Upper lobe of right lung (tissue), 1 donor: ENCODE data around the gene LRRC18. TPM values are rescaled to one million over a fixed set of nuclear protein-coding genes. Genes with fewer than 3 reads are reported as not detected.
A peak's percentile ranks its signal among the peaks of the same experiment; 100 is the strongest.

ENCODE experiments used
- ATAC-seq: fragments of 200-7000 bp; cut with Tn5 transposase; one replicate; pipeline ENCODE4 v1.9.1; 2020; ENCODE audit warnings: mild to moderate bottlenecking, moderate library complexity
- DNase-seq: peaks from one replicate; pipeline ENCODE4 v3.0.0-alpha.2; 2020
- H3K27ac ChIP-seq: fragments of 200-600 bp; one replicate; pipeline ENCODE4 v1.8.0; 2022
- H3K27me3 ChIP-seq: fragments of 200-600 bp; one replicate; pipeline ENCODE4 v1.8.0; 2022; ENCODE audit warnings: mild to moderate bottlenecking
- H3K36me3 ChIP-seq: fragments of 200-600 bp; one replicate; pipeline ENCODE4 v1.8.0; 2022
- H3K4me1 ChIP-seq: fragments of 200-600 bp; one replicate; pipeline ENCODE4 v1.8.0; 2022
- H3K4me3 ChIP-seq: fragments of 200-600 bp; one replicate; pipeline ENCODE4 v1.8.0; 2022; ENCODE audit warnings: mild to moderate bottlenecking
- H3K9me3 ChIP-seq: fragments of 200-600 bp; one replicate; pipeline ENCODE4 v1.8.0; 2022
- intact Hi-C: fragments of 100-400 bp; cut with DNase I; formaldehyde crosslinking; loops from one replicate; pipeline ENCODE4 v1.11.0; 2022
- total RNA-seq: library from RNA; stranded (reverse); fragmentation: NEBNext Ultra II Directional; extraction: Animal tissue kit (Norgen Biotek cat#: 25700); gene quantifications from one replicate; pipeline ENCODE4 v1.2.1, GENCODE V29; 2021
- TF ChIP-seq, protein P1 (sequence below): fragments of 200-600 bp; IDR thresholded peaks from one replicate; pipeline ENCODE4 v1.8.0; 2022; ENCODE audit warnings: antibody characterized with exemption
- donor health status: DM: no; HTN: yes; CAD: no; lungs with severe emphysema.

LRRC18 gene
- total RNA-seq, 1 donor from 2014 or later = 0.96 TPM

DNA sequence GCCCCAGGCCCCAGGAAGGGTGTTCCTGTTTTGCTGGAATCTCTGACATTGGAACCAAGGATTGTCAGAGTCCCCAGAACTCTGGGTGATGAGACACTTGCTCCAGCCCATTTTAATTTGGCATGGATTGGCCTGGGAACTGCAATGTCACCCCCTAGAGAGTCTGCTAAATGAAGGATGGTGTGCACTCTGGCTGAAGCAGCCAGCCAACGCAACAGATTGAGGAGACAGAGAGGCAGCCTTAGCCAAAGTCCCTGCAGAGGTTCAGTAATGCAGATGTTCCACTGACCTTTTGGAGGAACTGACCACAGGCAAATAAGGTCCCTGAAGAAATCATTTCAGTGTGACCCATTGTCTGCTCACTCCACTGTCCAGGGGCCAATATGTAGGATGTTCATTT, 13.4 kb downstream of the LRRC18 start:
- TF ChIP-seq, protein P1, sequence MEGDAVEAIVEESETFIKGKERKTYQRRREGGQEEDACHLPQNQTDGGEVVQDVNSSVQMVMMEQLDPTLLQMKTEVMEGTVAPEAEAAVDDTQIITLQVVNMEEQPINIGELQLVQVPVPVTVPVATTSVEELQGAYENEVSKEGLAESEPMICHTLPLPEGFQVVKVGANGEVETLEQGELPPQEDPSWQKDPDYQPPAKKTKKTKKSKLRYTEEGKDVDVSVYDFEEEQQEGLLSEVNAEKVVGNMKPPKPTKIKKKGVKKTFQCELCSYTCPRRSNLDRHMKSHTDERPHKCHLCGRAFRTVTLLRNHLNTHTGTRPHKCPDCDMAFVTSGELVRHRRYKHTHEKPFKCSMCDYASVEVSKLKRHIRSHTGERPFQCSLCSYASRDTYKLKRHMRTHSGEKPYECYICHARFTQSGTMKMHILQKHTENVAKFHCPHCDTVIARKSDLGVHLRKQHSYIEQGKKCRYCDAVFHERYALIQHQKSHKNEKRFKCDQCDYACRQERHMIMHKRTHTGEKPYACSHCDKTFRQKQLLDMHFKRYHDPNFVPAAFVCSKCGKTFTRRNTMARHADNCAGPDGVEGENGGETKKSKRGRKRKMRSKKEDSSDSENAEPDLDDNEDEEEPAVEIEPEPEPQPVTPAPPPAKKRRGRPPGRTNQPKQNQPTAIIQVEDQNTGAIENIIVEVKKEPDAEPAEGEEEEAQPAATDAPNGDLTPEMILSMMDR = no peak
- no peaks in the 10 kb centered on the region for H3K27me3 ChIP-seq
- H3K27ac ChIP-seq = no peak overlapping the region
- intact Hi-C loops = no loop called here
- H3K9me3 ChIP-seq = no peaks in the 10 kb centered on the region
- no peaks in the 10 kb centered on the region for H3K36me3 ChIP-seq
- peaks cover 4% of the 10 kb centered on the region for H3K4me1 ChIP-seq
- no peak for ATAC-seq
- no peak overlapping the region for H3K4me3 ChIP-seq
- DNase-seq = no peak

DNA sequence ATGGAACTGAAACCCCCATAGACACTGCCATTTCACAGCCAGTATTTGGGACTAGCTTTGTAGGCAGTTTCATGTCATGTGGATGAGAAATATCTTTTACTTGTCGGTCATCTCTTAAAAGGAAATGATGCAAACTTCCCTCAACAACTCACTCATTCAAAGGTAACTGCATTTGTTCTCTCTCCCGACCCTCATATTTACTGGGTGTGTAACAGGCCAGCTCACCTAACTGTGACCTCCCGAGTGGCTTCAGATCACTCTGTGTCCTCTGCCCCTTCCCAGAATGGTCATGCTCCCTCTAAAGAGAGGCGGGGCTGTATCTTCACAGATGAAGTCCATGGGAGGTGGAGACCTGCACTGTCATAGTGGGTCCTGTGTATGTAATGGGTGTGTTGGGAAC, 14.7 kb downstream of the LRRC18 start:
- H3K27me3 ChIP-seq = no peaks in the 10 kb centered on the region
- TF ChIP-seq, protein P1 = no peak
- intact Hi-C loops = no loop called here
- ATAC-seq = no peak
- H3K4me1 ChIP-seq = no peaks in the 10 kb centered on the region
- H3K27ac ChIP-seq = no peak overlapping the region
- H3K4me3 ChIP-seq = no peak overlapping the region
- DNase-seq = no peak
- no peaks in the 10 kb centered on the region for H3K36me3 ChIP-seq
- H3K9me3 ChIP-seq = no peaks in the 10 kb centered on the region

DNA sequence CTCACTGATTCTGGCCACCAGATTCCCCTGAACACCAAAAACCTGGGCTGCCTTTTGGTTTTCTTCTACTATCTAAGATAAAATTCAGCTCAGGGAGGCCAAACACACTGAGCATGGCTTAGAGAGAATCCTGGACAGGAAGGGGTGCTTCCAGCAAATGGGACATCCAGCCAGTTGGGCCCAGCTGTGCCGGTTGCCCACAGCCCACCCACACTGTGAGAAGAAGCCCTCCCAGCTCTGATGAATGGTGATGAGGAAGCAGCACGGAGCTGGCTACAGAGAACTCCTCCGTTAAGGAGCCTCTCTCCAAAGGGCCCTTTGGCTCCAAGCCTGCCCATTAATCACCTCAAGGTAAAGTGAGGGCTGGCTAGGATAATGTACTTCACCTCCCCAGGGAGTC, 15.9 kb downstream of the LRRC18 start:
- ATAC-seq (no peak), DNase-seq (no peak)
- intact Hi-C loops = no loop called here
- Histone ChIP-seq H3K9me3 (no peaks in the 10 kb centered on the region), H3K27me3 (no peaks in the 10 kb centered on the region), H3K27ac (no peak overlapping the region), H3K4me1 (no peaks in the 10 kb centered on the region), H3K36me3 (no peaks in the 10 kb centered on the region), H3K4me3 (no peak overlapping the region)
- TF ChIP-seq, protein P1 = no peak

DNA sequence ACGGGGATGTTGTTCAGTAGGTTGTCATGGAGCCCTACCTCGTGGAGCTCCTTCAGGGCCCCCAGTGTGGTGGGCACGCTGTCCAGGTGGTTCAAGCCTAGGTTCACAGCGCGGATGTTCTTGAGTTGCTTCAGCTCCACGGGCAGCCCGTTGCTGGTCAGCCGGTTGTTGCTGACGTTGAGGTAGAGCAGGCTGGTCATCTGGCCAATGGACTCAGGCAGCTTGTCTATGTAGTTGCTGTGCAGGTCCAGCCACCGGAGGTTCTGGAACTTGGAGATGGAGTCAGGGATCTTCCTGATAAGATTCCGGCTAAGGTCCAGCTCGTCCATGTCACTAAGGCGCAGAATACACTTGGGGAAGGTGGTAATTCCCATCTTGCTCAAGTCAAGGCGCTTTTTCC, 26.0 kb downstream of the LRRC18 start:
- intact Hi-C loops = no loop called here

DNA sequence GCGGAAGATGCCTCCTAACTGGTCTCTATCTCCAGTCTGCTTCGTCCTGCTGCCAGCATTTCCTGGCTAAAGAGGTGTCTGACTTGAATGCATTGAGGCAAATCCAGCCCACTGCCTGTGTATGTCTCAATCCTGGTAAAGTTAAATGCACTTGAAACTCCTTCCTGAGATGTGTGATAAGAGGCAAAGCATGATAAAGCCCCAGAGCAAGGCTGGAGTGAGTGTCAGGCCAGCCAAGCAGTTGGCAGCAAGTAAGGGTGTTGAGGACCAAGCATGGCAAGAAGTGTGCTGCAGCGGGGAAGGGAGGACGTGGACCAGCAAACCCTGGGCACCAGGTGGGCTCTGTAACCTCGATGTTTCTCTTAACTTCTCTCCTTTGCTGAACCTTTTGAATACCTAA, 29.1 kb downstream of the LRRC18 start:
- no peaks in the 10 kb centered on the region for H3K4me1 ChIP-seq
- no peaks in the 10 kb centered on the region for H3K27me3 ChIP-seq
- no peak overlapping the region for H3K27ac ChIP-seq
- H3K9me3 ChIP-seq = no peaks in the 10 kb centered on the region
- DNase-seq (no peak), ATAC-seq (peak; percentile 80)
- no peak overlapping the region for H3K4me3 ChIP-seq
- no peaks in the 10 kb centered on the region for H3K36me3 ChIP-seq
- intact Hi-C loops = no loop called here
- TF ChIP-seq, protein P1 = no peak

More for the DNA sequence above, 26.0 kb downstream of the LRRC18 start:
- DNase-seq (no peak), ATAC-seq (no peak)
- TF ChIP-seq, protein P1 = no peak
- H3K9me3 ChIP-seq = no peaks in the 10 kb centered on the region
- no peaks in the 10 kb centered on the region for H3K36me3 ChIP-seq
- H3K4me3 ChIP-seq = no peak overlapping the region
- no peaks in the 10 kb centered on the region for H3K4me1 ChIP-seq
- no peak overlapping the region for H3K27ac ChIP-seq
- H3K27me3 ChIP-seq = no peaks in the 10 kb centered on the region

DNA sequence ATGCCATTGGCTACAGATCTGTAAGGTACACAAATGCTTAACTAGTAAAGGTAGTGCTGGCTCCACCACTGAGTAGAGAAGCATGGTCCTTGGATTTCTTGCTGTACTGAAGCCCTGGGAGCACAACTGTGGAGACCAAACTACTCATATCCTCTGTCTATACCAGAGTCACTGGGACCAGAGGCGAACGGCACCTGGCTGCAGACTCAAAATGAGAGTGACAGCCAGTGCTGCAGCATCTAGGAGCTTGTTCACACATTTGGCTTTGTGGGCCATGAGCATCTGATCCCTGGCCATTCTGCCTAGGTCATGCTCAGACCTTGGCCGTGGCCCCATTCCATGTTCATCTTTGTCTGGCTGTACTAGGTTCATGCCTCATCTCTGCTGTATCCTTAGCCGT, 31.9 kb downstream of the LRRC18 start:
- Histone ChIP-seq H3K36me3 (no peaks in the 10 kb centered on the region), H3K27me3 (no peaks in the 10 kb centered on the region), H3K9me3 (no peaks in the 10 kb centered on the region), H3K4me3 (no peak overlapping the region), H3K4me1 (no peaks in the 10 kb centered on the region), H3K27ac (no peak overlapping the region)
- TF ChIP-seq, protein P1 = no peak
- ATAC-seq = no peak
- DNase-seq = no peak
- intact Hi-C loops = no loop called here
